DOHH2 (cell line): ENCODE data around the gene PRPH.
"Not testable (repeated sequence)": the region's sequence is repeated elsewhere in the genome, so short reads cannot be mapped to it uniquely, and the experiment has no call there.

Experiments used
- CTCF ChIP-seq: fragments of 200-600 bp; sonication (generic); IDR thresholded peaks from one replicate; pipeline ENCODE4 v1.5.1; 2014; ENCODE audit warnings: antibody characterized with exemption, mild to moderate bottlenecking, low read depth, low read length; ENCODE audit not compliant: poor library complexity, severe bottlenecking
- EZH2phosphoT487 ChIP-seq: fragments of 200-600 bp; sonication (generic); IDR thresholded peaks from 2 replicates; pipeline ENCODE4 v1.6.1; 2017; ENCODE audit warnings: borderline replicate concordance, mild to moderate bottlenecking, antibody characterized with exemption, low read length, moderate library complexity, mixed read lengths

GRCh38 chr12:49255456-49255855 lies 39.5 kb upstream of the PRPH start:
- TF ChIP-seq EZH2phosphoT487, CTCF: not testable (repeated sequence)
